Endothelial cell of umbilical vein (primary cell): Measurements from ENCODE around the gene HMCN1. TPM values are rescaled to one million over a fixed set of nuclear protein-coding genes. Genes with fewer than 3 reads are reported as not detected.

ENCODE experiments used
- BruUV-seq: library from RNA; stranded (reverse); fragments of 400-500 nt; replicated peaks from 2 replicates; lab custom pipeline; 2021; lab: Mats Ljungman, UMichigan
- CTCF ChIA-PET: fragments of 300-600, 350-600 bp; sonication (Branson Sonifier 250); formaldehyde crosslinking; loops from one replicate; lab custom pipeline; 2021; ENCODE audit warnings: antibody characterized with exemption, inconsistent platforms; lab: Charles Lee
- POLR2A ChIA-PET: fragments of 300-600, 350-600 bp; sonication (Branson Sonifier 250); formaldehyde crosslinking; loops from one replicate; lab custom pipeline; 2021; ENCODE audit warnings: antibody characterized with exemption, inconsistent platforms; lab: Charles Lee
- DNase-seq: peaks from one replicate; pipeline ENCODE4 v3.0.0-alpha.2; 2011; ENCODE audit warnings: low read depth, low spot score
- FAIRE-seq: peaks from 2 replicates; lab custom pipeline; 2011; peaks lifted over from hg19 to GRCh38; lab: Jason Lieb, UNC
- H2AFZ ChIP-seq: 2 replicates; pipeline ENCODE4 v1.6.0; 2012; ENCODE audit warnings: low read depth, low read length, control low read depth, inconsistent platforms
- H3K27ac ChIP-seq: 2 replicates; pipeline ENCODE4 v1.5.1; 2011; ENCODE audit warnings: low read depth, mild to moderate bottlenecking, control low read depth, low read length, moderate library complexity; ENCODE audit not compliant: insufficient read depth
- H3K27me3 ChIP-seq, 2 experiments: 2 replicates each; pipeline versions ENCODE4 v1.6.0 to v1.6.1; 2011; ENCODE audit warnings: low read length in 2 of 2, mixed read lengths in 1 of 2; ENCODE audit not compliant: control insufficient read depth in 2 of 2, insufficient read depth in 2 of 2
- H3K36me3 ChIP-seq, 2 experiments: 2 replicates in 1 of 2; 3 replicates in 1 of 2; pipeline ENCODE4 v1.5.1; 2011; ENCODE audit warnings: low read length in 2 of 2, mild to moderate bottlenecking in 1 of 2, moderate library complexity in 1 of 2; ENCODE audit not compliant: control insufficient read depth in 2 of 2, insufficient read depth in 2 of 2; ENCODE audit errors: extremely low read depth in 1 of 2
- H3K4me1 ChIP-seq: 3 replicates; pipeline ENCODE4 v1.5.1; 2011; ENCODE audit warnings: mild to moderate bottlenecking, low read length; ENCODE audit not compliant: control insufficient read depth, insufficient read depth; ENCODE audit errors: extremely low read depth
- H3K4me2 ChIP-seq: 2 replicates; pipeline ENCODE4 v1.6.1; 2011; ENCODE audit warnings: low read length, control low read depth, mixed read lengths; ENCODE audit not compliant: insufficient read depth
- H3K4me3 ChIP-seq, 3 experiments: fragments of 200-600 bp in 1 of 3; sonication (generic), shearing (Covaris generic) in 1 of 3; replicated peaks in 1 of 3; 2 replicates each; pipeline ENCODE4 v1.5.1; 2011 to 2016; ENCODE audit warnings: control low read depth in 3 of 3, low read length in 3 of 3, mild to moderate bottlenecking in 2 of 3, inconsistent platforms in 1 of 3, low read depth in 1 of 3, moderate library complexity in 1 of 3; ENCODE audit not compliant: insufficient read depth in 1 of 3
- H3K79me2 ChIP-seq: 2 replicates; pipeline ENCODE4 v1.6.0; 2012; ENCODE audit warnings: low read length, inconsistent platforms; ENCODE audit not compliant: control insufficient read depth, insufficient read depth
- H3K9ac ChIP-seq: replicated peaks from 2 replicates; pipeline ENCODE3; 2011; ENCODE audit warnings: low read length, control low read depth; ENCODE audit not compliant: insufficient read depth; ENCODE audit errors: extremely low read depth
- H3K9me1 ChIP-seq: replicated peaks from 3 replicates; pipeline ENCODE4 v1.6.0; 2011; ENCODE audit warnings: mild to moderate bottlenecking, low read length; ENCODE audit not compliant: control insufficient read depth, insufficient read depth; ENCODE audit errors: extremely low read depth
- H3K9me3 ChIP-seq: replicated peaks from 2 replicates; pipeline ENCODE4 v1.5.1; 2012; ENCODE audit warnings: low read length, inconsistent platforms; ENCODE audit not compliant: control insufficient read depth, insufficient read depth
- H4K20me1 ChIP-seq: replicated peaks from 2 replicates; pipeline ENCODE3; 2011; ENCODE audit warnings: mild to moderate bottlenecking, low read length; ENCODE audit not compliant: control insufficient read depth, insufficient read depth; ENCODE audit errors: extremely low read depth
- EZH2 ChIP-seq: IDR thresholded peaks from 2 replicates; pipeline ENCODE4 v1.6.1; 2012; ENCODE audit warnings: borderline replicate concordance, low read depth, mild to moderate bottlenecking, moderate library complexity, low read length, inconsistent platforms; ENCODE audit not compliant: severe bottlenecking
- FOS ChIP-seq: IDR thresholded peaks from 2 replicates; pipeline ENCODE4 v1.6.1; 2011; ENCODE audit warnings: mild to moderate bottlenecking, low read length, moderate library complexity, borderline replicate concordance; ENCODE audit not compliant: insufficient read depth
- GATA2 ChIP-seq: IDR thresholded peaks from 2 replicates; pipeline ENCODE4 v1.7.0; 2011; ENCODE audit warnings: low read depth, mild to moderate bottlenecking, moderate library complexity, mixed read lengths, low read length; ENCODE audit not compliant: insufficient read length, insufficient read depth
- JUN ChIP-seq: IDR thresholded peaks from 2 replicates; pipeline ENCODE4 v1.6.1; 2011; ENCODE audit warnings: borderline replicate concordance, low read depth; ENCODE audit not compliant: insufficient read length, insufficient read depth
- MYC ChIP-seq: IDR thresholded peaks from one replicate; pipeline ENCODE4 v1.6.1; 2011; ENCODE audit warnings: mild to moderate bottlenecking, low read depth, low read length
- POLR2A ChIP-seq: IDR thresholded peaks from 2 replicates; pipeline ENCODE4 v1.6.1; 2012; ENCODE audit warnings: low read depth, mild to moderate bottlenecking, control low read depth, low read length
- POLR2AphosphoS5 ChIP-seq: IDR thresholded peaks from 2 replicates; pipeline ENCODE4 v1.6.1; 2012; ENCODE audit warnings: low read depth, mild to moderate bottlenecking, control low read depth, low read length, moderate library complexity; ENCODE audit not compliant: insufficient read depth
- dilution Hi-C: fragments of 300-500 bp; cut with MboI; formaldehyde crosslinking; loops from one replicate; pipeline ENCODE4 v1.15.0; 2019; ENCODE audit warnings: low sequenced_read_pairs; ENCODE audit not compliant: extremely low pct_ligation_motif_present
- intact Hi-C: fragments of 100-400 bp; cut with micrococcal nuclease; formaldehyde crosslinking; loops from one replicate; pipeline ENCODE4 v1.10.0; 2022
- polyA plus RNA-seq, 4 experiments: library from polyadenylated mRNA; depleted of rRNA in 3 of 4; stranded (reverse) in 3 of 4; unstranded in 1 of 4; fragments of >200 nt; gene quantifications; 2 replicates each; pipeline versions ENCODE4 v1.2.1 to v1.2.3, GENCODE V29; 2011 to 2012; ENCODE audit warnings: missing spikeins in 1 of 4
- total RNA-seq: library from RNA; stranded (reverse); gene quantifications from 2 replicates; pipeline ENCODE4 v1.2.3, GENCODE V29; 2021
- TF ChIP-seq, protein P1 (sequence below): IDR thresholded peaks from 2 replicates; pipeline ENCODE4 v1.6.1; 2011; ENCODE audit not compliant: insufficient read depth, insufficient read length
- TF ChIP-seq, protein P2 (sequence below), 2 donors: IDR thresholded peaks; 1 replicate in 1 of 2; 2 replicates in 1 of 2; pipeline ENCODE4 v1.5.1; 2011; ENCODE audit warnings: low read length in 2 of 2, mild to moderate bottlenecking in 2 of 2, moderate library complexity in 2 of 2, control low read depth in 1 of 2, inconsistent platforms in 1 of 2, low read depth in 1 of 2; ENCODE audit not compliant: insufficient read depth in 1 of 2; ENCODE audit errors: extremely low read depth in 1 of 2

HMCN1 gene
- total and polyA plus RNA-seq, 2 donors (not counting 3 experiments of a cell fraction or from before 2014, with no cell fraction given) = 10.3 to 16.0 TPM

DNA sequence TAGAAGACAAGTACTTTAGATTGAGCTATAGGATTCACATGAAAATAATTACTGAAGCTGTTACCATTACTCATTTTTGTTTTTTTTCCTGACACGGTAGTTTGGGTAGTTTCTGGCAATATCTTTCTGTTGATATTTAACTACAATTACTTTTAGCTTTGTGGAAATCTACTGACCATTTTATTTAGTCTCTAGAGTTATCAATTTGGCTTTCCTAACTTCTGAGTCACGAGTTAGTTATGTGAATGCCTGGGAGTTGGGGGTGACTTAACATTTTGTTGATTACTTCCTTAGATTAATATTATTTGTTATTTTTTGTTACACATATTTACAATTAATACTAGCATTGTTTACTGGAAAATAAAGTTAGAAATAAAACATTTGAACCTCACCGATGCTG lies 160.6 kb downstream of the HMCN1 start:
- Histone ChIP-seq H3K4me2 (peak overlapping the region; percentile 36), H4K20me1 (no peaks in the 10 kb centered on the region), H3K4me3 (no peak overlapping the region), H3K9ac (no peak overlapping the region), H3K27ac (no peak overlapping the region), H3K27me3 (no peaks in the 10 kb centered on the region), H3K4me1 (peaks cover 10% of the 10 kb centered on the region), H2AFZ (no peak overlapping the region), H3K79me2 (no peaks in the 10 kb centered on the region), H3K9me3 (no peaks in the 10 kb centered on the region), H3K36me3 (no peaks in the 10 kb centered on the region), H3K9me1 (no peaks in the 10 kb centered on the region)
- dilution Hi-C loops = no loop called here
- FAIRE-seq (no peak), DNase-seq (peak; percentile 49)
- ChIA-PET POLR2A (no interaction called here), CTCF (interaction anchor here (1.1 kb wide), 1 partner anchor 208 kb away, joined by 3 read pairs; no protein-coding TSS in a partner anchor)
- no TSS peak for BruUV-seq
- intact Hi-C loops = no loop called here
- TF ChIP-seq FOS = peak; percentile 42
- TF ChIP-seq, protein P1, sequence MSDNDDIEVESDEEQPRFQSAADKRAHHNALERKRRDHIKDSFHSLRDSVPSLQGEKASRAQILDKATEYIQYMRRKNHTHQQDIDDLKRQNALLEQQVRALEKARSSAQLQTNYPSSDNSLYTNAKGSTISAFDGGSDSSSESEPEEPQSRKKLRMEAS = no peak

DNA sequence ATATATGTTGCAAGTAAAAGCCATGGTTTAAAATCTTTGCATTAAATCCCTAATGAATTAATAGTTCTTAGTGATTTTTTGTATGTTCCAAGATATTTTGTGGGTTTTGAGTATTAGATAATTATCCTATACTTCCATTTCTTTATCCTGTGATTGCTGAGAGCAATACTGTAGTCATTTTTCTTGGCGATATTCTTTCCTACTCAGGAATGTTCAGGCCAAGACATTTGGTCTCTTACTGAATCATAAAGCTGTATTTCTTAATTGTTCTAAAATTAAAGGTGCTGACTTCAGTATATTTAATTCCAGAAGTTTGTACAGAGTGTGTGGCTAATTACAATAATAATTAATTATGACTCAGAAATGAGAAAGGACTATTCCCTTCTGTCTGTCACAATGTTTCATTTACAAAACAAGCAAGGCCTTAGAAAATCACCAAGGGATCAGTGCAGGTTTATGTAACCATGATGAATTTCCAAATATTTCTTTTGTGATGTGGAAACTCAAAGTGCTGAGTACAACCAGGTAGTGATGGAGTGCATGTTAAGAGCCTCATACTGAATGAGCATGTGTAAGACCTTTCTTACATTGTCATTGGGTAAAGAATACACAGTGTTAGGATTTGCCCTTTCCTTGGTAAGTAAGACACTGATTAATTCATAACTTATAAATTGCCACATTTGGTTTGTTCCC lies 161.2 kb downstream of the HMCN1 start:
- ChIA-PET CTCF (interaction anchor here (1.1 kb wide), 1 partner anchor 207 kb away, joined by 3 read pairs; no protein-coding TSS in a partner anchor), POLR2A (no interaction called here)
- dilution Hi-C loops = no loop called here
- DNase-seq (no peak), FAIRE-seq (no peak)
- peak overlapping the region; percentile 36 for H3K4me2 ChIP-seq
- no peaks in the 10 kb centered on the region for H3K36me3 ChIP-seq
- TF ChIP-seq POLR2AphosphoS5 = no peak
- no peak for TF ChIP-seq JUN
- TF ChIP-seq MYC = no peak
- TF ChIP-seq, protein P2, sequence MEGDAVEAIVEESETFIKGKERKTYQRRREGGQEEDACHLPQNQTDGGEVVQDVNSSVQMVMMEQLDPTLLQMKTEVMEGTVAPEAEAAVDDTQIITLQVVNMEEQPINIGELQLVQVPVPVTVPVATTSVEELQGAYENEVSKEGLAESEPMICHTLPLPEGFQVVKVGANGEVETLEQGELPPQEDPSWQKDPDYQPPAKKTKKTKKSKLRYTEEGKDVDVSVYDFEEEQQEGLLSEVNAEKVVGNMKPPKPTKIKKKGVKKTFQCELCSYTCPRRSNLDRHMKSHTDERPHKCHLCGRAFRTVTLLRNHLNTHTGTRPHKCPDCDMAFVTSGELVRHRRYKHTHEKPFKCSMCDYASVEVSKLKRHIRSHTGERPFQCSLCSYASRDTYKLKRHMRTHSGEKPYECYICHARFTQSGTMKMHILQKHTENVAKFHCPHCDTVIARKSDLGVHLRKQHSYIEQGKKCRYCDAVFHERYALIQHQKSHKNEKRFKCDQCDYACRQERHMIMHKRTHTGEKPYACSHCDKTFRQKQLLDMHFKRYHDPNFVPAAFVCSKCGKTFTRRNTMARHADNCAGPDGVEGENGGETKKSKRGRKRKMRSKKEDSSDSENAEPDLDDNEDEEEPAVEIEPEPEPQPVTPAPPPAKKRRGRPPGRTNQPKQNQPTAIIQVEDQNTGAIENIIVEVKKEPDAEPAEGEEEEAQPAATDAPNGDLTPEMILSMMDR (IDR thresholded peaks at IDR 0.05; ENCODE audit: extremely low read depth in 1 of 2, insufficient read depth in 1 of 2, low read depth in 1 of 2, low read length in 2 of 2) = no peak
- TF ChIP-seq EZH2 = no peak
- TF ChIP-seq, protein P1 = no peak
- no peak for TF ChIP-seq GATA2
- TF ChIP-seq FOS = no peak
- TF ChIP-seq POLR2A = no peak
- no peaks in the 10 kb centered on the region for H3K27me3 ChIP-seq
- H3K4me1 ChIP-seq = peaks cover 10% of the 10 kb centered on the region
- no peaks in the 10 kb centered on the region for H4K20me1 ChIP-seq
- no TSS peak for BruUV-seq
- H3K9ac ChIP-seq = no peak overlapping the region
- no peaks in the 10 kb centered on the region for H3K9me1 ChIP-seq
- H3K9me3 ChIP-seq = no peaks in the 10 kb centered on the region
- intact Hi-C loops = no loop called here
- no peak overlapping the region for H3K4me3 ChIP-seq
- no peaks in the 10 kb centered on the region for H3K79me2 ChIP-seq
- no peak overlapping the region for H2AFZ ChIP-seq
- no peak overlapping the region for H3K27ac ChIP-seq
